ENCODE data around the gene FLYWCH2. TPM values are rescaled to one million over a fixed set of nuclear protein-coding genes. Genes with fewer than 3 reads are reported as not detected.

FLYWCH2 gene
- total and polyA plus RNA-seq, 2 donors from 2014 or later, result 31.3 to 52.5 TPM

DNA sequence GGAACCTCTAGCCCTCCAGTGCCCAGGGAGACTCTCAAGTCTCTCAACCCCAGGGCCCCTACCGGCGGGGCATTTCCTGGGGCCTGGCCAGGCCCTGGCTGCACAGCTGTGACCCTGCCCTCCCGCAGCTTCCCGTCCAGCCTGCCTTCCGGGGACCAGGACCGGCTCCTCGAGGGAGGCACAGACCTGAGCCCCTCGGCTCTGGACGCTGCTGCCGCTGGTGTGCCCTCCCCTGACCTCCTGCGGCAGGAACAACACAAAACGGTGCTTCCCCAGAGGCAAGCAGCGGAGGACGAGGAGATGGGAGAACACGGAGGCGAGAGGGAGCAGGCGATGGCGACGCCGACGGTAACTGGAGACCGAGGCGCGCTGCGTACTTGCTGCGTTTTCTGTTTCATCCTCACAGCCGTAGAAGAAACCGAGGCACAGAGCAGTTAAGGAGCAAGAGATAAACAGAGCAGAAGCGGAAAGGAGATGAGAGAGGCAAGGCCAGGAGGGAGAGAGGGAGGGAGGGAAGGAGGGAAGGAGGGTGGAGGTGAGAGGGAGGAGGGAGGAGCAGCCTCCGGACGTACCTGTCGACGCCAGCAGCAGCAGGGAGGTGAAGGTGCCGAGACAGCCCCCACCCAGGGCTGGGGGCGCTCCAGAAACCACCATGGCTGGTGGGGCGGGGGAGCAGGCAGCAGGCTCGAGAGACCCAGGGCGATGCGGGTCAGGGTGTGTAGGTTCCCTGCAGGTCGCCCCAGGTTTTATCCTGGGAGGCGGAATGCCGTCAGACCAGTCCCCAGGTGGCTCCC lies 25.4 kb upstream of the FLYWCH2 start, which contains the start of gene PRSS22:
Gene PRSS22, minus strand, starts transcription at position 720 of the 794 bp plus-strand sequence. Its CDS starts 66 bp downstream, at position 654.
- TF ChIP-seq, protein P1, sequence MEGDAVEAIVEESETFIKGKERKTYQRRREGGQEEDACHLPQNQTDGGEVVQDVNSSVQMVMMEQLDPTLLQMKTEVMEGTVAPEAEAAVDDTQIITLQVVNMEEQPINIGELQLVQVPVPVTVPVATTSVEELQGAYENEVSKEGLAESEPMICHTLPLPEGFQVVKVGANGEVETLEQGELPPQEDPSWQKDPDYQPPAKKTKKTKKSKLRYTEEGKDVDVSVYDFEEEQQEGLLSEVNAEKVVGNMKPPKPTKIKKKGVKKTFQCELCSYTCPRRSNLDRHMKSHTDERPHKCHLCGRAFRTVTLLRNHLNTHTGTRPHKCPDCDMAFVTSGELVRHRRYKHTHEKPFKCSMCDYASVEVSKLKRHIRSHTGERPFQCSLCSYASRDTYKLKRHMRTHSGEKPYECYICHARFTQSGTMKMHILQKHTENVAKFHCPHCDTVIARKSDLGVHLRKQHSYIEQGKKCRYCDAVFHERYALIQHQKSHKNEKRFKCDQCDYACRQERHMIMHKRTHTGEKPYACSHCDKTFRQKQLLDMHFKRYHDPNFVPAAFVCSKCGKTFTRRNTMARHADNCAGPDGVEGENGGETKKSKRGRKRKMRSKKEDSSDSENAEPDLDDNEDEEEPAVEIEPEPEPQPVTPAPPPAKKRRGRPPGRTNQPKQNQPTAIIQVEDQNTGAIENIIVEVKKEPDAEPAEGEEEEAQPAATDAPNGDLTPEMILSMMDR (IDR thresholded peaks at IDR 0.05; ENCODE audit: borderline replicate concordance, extremely low read depth, insufficient read depth), result no peak
- intact Hi-C loops (cut with DNase I), result no loop called here
- no peak for FAIRE-seq
- Histone ChIP-seq H3K27ac (ENCODE audit: low read depth in 2 of 2, low read length in 2 of 2) (peak within 1 kb of the TSS; percentile 76 to 85), H3K9ac (ENCODE audit: low read length in 3 of 3) (peak within 1 kb of the TSS; percentile 18 to 65 (median 41)), H3K36me3 (ENCODE audit: control insufficient read depth in 2 of 3, insufficient read depth in 3 of 3, low read length in 3 of 3) (no peaks in the 10 kb centered on the region), H3K9me3 (ENCODE audit: control insufficient read depth in 2 of 3, insufficient read depth in 1 of 3, low read length in 3 of 3) (peaks cover 0 to 12% (median 2%) of the 10 kb centered on the region in 3 donors), H3K4me1 (ENCODE audit: control insufficient read depth in 2 of 3, insufficient read depth in 2 of 3, low read depth in 1 of 3, low read length in 3 of 3) (no peaks in the 10 kb centered on the region), H3K27me3 (ENCODE audit: control insufficient read depth, insufficient read depth, low read length) (no peaks in the 10 kb centered on the region), H3K4me3 (ENCODE audit: low read length in 3 of 3) (peak within 1 kb of the TSS; percentile 38 to 51 (median 50))
- peak; percentile 70 to 90 (median 76) for DNase-seq

DNA sequence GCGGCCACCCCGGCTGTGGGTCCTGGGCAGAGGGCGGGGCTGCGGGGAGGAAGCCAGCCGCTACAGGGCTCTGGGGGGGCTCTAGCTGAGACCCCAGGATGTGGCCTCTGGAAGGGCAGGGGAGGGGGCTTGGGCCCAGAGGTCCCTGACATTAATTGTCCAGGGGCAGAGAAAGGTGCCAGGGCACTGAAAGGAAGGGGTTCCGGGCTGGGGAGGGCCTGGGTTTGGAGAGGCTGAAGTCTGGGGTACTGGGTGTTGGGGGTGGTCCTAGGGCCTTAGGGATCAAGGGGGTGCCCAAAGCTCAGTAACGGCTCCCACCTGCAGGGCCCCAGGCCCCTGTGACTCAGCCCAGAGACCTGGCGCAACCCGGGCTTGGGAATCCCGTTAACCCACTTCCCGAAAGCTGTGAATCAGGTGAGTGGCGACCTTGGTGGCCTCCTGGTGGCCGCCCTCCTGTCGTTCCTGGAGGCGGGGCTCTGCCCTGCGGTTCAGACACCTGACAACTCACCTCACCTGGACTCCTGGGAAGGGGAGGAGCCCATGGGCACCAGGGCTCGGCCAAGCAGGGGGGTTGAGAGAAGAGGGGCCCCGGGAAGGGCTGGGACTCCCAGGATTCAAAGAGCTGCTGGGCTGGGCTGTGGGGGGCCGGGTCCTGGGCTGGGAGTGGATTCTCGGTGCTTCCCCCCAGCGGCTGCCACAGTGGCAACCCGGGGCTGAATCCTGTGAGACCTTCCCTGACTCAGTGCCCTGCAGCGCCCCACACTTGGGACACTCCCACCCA lies 24.6 kb upstream of the FLYWCH2 start:
- intact Hi-C loops (cut with DNase I), result no loop called here
- no peaks in the 10 kb centered on the region for H3K36me3 ChIP-seq (ENCODE audit: control insufficient read depth in 2 of 3, insufficient read depth in 3 of 3, low read length in 3 of 3)
- peak overlapping the region; percentile 76 to 85 for H3K27ac ChIP-seq (ENCODE audit: low read depth in 2 of 2, low read length in 2 of 2)
- H3K9me3 ChIP-seq (ENCODE audit: control insufficient read depth in 2 of 3, insufficient read depth in 1 of 3, low read length in 3 of 3), result peaks cover 0 to 12% (median 2%) of the 10 kb centered on the region in 3 donors
- H3K9ac ChIP-seq (ENCODE audit: low read length in 3 of 3), result peak overlapping the region in 1 of 3 donors; percentile 65
- DNase-seq, result peak; percentile 68 to 94 (median 78)
- FAIRE-seq, result no peak
- no peaks in the 10 kb centered on the region for H3K27me3 ChIP-seq (ENCODE audit: control insufficient read depth, insufficient read depth, low read length)
- TF ChIP-seq, protein P1 (IDR thresholded peaks at IDR 0.05; ENCODE audit: borderline replicate concordance, extremely low read depth, insufficient read depth), result no peak
- peak overlapping the region in 1 of 3 donors; percentile 21 for H3K4me3 ChIP-seq (ENCODE audit: low read length in 3 of 3)
- no peaks in the 10 kb centered on the region for H3K4me1 ChIP-seq (ENCODE audit: control insufficient read depth in 2 of 3, insufficient read depth in 2 of 3, low read depth in 1 of 3, low read length in 3 of 3)

DNA sequence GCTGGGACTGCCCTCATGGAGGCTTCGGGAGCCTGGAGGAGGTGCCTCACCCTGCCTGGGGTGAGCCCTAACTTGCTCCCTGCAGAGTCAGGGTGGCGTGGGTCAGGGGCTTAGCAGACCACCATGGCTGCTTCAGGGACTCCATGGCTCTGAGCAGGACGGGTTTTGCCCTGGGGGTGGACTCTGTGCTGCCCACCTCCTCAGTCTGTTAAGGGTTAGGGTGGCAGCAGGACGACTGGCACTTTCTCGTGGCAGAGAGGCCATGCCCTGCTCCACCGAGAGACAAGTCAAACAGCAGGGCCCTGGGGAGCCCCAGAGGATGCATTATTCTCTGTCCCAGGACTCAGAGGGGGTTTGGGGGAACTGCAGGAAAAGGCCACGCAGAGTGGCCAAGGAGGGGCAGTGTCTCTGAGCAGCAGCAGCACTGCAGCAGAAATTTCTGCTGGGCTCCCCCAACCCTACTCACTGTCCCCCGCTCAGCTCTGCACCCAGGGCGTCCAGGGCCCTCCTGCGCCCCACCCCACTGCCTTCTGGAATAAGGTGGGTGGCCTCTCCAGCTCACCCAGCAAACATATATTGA lies 23.2 kb upstream of the FLYWCH2 start:
- H3K9ac ChIP-seq (ENCODE audit: low read length in 3 of 3), result no peak overlapping the region
- H3K4me1 ChIP-seq (ENCODE audit: control insufficient read depth in 2 of 3, insufficient read depth in 2 of 3, low read depth in 1 of 3, low read length in 3 of 3), result no peaks in the 10 kb centered on the region
- H3K27ac ChIP-seq (ENCODE audit: low read depth in 2 of 2, low read length in 2 of 2), result no peak overlapping the region
- TF ChIP-seq, protein P1 (IDR thresholded peaks at IDR 0.05; ENCODE audit: borderline replicate concordance, extremely low read depth, insufficient read depth), result no peak
- H3K9me3 ChIP-seq (ENCODE audit: control insufficient read depth in 2 of 3, insufficient read depth in 1 of 3, low read length in 3 of 3), result peaks cover 0 to 7% (median 0%) of the 10 kb centered on the region in 3 donors
- H3K27me3 ChIP-seq (ENCODE audit: control insufficient read depth, insufficient read depth, low read length), result no peaks in the 10 kb centered on the region
- DNase-seq (no peak), FAIRE-seq (no peak)
- intact Hi-C loops (cut with DNase I), result no loop called here
- no peak overlapping the region for H3K4me3 ChIP-seq (ENCODE audit: low read length in 3 of 3)
- no peaks in the 10 kb centered on the region for H3K36me3 ChIP-seq (ENCODE audit: control insufficient read depth in 2 of 3, insufficient read depth in 3 of 3, low read length in 3 of 3)
